D341Med (cell line): ENCODE results near the gene ZC3H11A.
"Not testable (repeated sequence)": the region's sequence is repeated elsewhere in the genome, so short reads cannot be mapped to it uniquely, and the experiment has no call there.

Source experiments
- DNase-seq: peaks from one replicate; pipeline ENCODE4 v3.0.0; 2012; ENCODE audit warnings: low spot score

The ZC3H11A gene

DNA sequence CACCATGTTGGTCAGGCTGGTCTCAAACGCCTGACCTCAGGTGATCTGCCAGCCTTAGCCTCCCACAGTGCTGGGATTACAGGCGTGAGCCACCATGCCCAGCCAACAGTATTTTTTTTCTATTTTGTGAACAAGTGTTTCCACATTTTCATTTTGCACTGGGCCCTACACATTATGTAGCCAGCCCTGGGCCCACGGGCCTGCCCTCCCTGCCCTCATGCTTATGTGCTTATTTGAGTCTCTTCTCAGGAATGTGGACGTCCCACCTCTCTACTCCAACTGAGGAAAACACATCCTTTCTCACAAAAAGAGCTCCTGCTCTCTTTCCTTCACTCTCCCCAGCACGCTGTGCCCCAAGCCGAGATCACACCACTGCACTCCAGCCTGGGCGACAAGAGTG is 13.5 kb upstream of the ZC3H11A start:
- no peak for DNase-seq

DNA sequence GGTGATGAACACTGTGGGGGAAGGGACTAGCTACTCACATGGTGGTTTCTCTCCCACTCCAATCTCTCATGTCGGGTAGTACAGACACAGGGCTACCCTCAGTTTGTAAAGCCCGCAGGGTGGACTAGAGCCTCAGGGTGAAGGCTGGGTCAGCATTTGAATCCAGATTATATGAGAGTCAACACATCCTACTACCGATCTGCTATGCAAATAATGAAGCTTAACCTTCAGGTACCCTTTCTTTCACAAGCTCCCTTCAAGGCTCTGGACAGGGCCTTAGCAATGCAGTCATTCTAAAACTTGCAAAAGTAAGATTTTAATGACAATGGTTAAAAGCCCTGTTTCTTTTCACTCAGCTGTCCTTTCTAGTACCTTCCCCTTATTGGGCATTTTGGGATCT is 5.5 kb upstream of the ZC3H11A start:
- no peak for DNase-seq

DNA sequence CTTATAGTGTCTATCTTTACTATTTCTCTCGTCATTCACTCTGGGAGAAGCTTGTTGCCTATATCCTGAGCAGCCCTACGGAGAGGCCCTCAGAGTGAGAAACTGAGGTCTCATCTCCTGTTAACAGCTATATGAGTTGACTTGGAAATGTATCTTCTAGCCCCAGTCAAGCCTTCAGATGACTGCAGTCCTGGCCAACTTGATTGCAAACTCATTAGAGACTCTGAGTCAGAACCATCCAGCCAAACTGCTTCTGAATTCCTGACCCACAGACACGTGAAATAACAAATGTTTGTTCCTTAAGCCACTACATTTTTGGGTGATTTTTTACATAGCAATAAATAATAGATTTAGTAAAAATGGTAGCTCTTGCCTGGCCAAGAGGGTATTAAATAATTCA is 3.9 kb upstream of the ZC3H11A start:
- no peak for DNase-seq

DNA sequence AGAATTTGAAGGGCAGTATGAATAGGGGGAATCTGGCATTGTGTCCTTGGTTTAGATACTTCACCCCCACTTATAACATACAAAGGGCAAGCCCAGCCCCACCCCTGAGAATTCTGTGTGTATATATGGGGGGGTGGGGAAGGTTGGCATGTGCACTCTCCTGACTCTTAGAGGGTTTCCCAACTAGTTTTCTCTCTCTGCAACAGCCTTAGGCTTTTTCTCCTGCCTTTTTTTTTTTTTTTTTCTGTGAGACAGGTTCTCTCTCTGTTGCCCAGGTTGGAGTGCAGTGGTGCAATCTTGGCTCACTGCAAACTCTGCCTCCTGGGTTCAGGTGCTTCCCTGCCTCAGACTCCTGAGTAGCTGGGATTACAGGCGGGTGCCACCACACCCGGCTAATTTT is 2.9 kb upstream of the ZC3H11A start:
- no peak for DNase-seq

DNA sequence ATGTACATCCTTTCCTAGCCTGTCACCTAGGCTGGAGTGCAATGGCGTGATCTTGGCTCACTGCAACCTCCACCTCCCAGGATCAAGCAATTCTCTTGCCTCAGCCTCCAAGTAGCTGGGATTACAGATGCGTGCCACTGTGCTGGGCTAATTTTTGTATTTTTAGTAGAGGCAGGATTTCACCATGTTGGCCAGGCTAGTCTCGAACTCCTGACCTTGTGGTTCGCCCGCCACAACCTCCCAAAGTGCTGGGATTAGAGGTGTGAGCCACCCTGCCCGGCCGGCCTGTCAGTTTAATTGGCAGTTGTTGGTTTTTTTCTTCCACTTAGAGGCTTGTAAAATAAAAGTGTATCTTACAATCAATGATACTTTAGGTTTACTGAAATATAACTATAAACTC is 1.9 kb upstream of the ZC3H11A start:
- not testable (repeated sequence) for DNase-seq

DNA sequence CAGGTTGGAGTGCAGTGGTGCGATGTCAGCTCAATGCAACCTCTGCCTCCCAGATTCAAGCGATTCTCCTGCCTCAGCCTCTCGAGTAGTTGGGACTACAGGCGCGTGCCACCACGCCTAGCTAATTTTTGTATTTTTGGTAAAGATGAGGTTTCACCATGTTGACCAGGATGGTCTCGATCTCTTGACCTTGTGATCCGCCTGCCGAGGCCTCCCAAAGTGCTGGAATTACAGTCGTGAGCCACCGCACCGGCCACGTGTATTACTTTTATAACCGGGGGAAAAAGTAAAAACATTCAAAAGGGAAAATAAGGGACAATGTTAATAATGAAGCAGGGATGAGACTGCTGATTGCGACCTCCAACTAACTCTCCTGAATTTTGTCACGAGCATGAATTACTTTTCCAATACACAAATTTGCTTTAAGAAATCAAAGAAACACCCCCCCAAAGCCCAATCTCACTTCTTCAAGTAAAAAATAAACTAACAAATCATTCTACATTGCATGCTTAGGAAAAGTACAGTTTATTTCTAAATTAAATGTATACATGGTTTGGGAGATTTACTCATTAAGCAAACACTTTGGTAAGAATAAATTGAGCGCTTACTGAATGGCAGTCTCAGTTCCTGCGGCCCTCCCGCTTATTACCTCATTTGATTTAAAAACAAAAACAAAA is 521 bp upstream of the ZC3H11A start:
- no peak for DNase-seq

DNA sequence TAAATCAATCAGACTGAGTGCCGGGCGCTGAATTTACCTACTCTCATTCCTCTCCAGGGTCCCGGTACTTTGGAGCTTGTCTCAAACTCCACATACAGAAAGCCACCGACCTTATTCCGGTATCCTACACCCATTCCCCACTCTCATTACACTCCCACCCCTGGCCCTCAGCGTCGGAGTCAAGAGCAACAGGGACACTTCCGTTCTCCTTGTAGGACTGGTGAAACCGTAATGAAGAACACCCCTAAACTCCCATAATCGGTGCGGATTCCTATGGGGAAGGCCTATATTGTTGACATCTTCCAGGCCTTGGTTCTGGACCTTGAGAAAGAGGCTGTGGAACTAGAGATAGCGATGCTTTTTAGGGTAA is 798 bp downstream of the ZC3H11A start:
- DNase-seq = peak; percentile 31

DNA sequence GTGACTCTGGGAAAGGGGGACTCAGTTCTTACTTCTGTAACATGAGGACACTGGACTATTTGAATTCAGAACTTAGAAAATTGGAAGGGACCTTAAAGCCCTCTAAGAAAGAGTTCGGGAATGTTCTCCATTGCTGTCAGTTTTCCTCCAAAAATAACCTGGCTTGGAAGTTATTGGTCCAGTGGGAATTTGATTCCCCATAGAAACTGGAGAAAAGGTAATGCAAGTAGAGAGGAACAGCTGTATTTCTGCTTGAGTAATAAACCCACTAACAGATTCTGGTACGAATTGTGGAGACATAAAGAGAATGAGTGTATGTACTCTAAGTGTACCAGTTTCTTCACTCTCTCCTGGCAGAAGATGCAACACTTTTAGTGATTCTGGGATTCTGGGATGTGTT is 1.8 kb downstream of the ZC3H11A start:
- DNase-seq = no peak

DNA sequence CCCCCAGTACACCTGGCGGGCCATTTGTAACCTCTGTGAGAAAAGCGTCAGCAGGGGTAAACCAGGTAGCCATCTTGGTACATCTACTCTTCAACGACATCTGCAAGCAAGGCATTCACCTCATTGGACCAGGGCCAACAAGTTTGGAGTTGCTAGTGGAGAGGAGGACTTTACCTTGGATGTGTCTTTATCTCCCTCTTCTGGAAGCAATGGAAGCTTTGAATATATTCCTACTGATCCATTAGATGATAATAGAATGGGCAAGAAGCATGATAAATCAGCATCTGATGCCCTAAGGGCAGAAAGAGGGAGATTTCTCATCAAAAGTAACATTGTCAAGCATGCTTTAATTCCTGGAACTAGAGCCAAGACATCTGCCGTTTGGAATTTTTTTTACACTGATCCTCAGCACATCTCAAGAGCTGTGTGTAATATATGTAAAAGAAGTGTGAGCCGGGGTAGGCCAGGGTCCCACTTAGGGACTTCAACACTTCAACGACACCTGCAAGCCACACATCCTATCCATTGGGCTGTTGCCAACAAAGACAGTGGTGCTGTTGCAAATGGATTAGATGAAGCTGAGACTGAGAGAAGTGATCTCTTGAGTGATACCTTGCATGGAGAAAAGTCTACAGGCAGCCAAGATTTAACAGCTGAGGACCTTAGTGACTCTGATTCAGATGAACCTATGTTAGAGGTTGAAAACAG is 2.7 kb downstream of the ZC3H11A start:
- DNase-seq = no peak

DNA sequence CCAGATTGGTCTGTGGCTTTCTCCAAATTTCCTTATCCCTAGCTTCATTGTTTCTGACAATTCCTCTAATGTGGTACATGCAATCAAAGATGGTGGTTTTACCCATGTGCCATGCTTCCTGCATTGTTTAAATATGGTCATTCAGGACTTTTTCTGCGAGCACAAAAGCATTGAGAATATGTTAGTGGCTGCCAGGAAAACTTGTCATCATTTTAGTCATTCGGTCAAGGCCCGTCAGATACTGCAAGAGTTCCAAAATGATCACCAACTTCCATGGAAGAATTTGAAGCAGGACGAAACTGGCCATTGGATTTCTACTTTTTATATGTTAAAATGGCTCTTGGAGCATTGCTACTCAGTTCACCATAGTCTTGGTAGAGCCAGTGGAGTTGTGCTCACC is 3.7 kb downstream of the ZC3H11A start:
- DNase-seq = no peak

DNA sequence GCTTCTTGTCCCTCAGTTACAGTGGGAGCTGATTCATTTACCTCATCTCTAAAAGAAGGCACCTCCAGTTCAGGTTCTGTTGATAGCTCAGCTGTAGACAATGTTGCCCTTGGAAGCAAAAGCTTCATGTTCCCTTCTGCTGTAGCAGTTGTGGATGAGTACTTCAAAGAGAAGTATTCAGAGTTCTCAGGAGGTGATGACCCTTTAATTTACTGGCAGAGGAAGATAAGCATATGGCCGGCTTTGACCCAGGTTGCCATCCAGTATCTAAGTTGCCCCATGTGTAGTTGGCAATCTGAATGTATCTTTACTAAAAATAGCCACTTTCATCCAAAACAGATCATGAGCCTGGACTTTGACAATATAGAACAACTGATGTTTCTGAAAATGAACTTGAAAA is 4.5 kb downstream of the ZC3H11A start:
- DNase-seq = no peak

DNA sequence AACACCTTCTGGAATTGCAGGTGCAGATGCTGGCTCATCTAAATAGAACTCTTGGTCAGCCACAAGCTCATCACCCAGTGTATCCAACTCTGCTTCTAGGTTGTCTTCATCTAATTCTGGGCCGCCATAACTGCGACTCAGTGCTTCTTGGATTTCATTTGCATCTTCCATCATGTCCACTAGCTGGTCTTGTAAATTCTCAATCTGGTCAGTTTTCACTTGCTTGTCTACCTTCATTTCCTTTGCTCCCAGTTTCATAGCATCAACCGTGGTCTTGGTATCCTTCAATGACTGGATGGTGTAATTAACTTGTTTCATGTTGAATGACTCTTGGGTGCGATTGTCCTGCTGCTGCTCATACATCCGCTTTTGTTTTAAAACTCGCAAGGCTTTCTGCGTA is 10.3 kb downstream of the ZC3H11A start:
- DNase-seq = no peak

DNA sequence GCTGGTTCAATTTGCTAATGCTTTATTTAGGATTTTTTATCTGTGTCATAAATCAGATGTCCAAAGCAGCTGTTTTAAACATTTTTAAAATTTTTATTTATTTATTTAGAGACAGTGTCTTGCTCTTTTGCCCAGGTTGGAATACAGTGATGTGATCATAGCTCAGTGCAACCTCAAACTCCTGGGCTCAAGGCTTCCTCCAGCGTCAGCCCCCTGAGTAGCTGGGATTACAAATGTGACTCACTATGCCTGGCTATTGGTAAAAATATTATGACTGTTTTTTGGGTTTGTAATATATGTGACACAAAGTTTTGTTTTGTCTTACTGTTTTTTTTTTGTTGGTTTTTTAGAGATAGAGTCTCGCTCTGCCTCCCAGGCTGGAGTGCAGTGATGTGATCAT is 11.8 kb downstream of the ZC3H11A start:
- no peak for DNase-seq

DNA sequence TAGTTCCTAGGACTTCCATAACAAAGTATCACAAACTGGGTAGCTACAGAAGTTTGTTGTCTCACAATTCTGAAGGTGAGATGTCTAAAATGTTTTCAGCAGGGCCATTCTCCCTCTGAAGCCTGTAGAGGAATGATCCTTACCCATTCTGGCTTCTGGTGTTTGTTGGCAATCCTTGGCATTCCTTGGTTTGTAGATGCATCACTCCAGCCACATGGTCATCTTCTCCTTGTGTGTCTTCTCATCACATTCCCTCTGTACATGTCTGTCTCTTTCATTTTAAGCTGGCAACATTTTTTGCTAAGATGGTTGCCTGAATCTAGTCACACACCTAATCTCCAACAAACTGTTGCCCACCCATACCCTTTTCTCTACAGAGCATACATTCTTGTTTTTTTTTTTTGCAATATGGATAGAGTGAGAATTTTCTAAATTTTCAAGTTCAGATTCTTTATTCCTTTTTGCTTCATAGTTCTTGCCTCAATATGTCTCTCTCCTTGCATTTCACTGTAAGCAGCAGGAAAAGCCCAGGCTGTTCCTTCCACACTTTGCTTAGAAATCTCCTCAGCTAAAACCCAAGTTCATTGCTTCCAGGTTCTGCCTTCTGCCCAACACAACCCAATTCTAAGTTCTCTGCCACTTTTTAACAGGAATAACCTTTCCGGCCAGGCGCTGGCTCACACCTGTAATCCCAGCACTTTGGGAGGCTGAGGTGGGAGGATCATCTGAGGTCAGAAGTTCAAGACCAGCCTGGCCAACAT is 18.3 kb downstream of the ZC3H11A start:
- DNase-seq = no peak

DNA sequence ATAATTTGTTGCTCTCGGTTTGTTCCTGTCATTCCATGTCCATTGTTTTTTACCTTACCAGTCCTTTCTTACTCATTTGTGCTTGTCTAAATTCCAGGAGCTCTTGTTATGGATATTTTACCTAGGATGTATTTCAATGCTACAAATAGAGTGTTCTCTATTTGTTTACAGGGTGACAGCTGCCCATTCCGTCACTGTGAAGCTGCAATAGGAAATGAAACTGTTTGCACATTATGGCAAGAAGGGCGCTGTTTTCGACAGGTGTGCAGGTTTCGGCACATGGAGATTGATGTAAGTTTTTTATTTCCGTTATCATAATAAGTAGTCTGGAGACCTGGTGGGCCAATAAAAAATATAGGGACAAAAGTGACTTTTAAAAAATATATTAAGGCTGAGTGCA is 23.0 kb downstream of the ZC3H11A start:
- no peak for DNase-seq

DNA sequence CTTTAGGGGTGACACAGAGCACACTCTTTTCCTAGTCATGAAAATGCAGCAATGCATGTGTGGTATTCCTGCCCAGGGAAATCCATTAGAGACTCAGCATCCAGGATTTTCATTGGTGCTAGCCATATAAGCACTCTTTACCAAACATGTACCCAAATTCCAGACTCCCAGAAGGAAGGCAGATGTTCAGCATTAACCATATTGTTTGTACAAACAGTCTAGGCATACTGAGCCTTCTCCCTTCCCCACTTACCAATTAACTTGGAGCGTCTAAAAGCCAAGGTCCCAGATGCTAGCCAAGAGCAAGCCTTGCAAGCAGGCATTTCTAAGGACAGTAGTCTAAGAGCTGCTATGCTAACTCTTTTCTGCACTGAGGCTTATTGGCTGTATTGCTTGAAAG is 27.9 kb downstream of the ZC3H11A start:
- DNase-seq = no peak

DNA sequence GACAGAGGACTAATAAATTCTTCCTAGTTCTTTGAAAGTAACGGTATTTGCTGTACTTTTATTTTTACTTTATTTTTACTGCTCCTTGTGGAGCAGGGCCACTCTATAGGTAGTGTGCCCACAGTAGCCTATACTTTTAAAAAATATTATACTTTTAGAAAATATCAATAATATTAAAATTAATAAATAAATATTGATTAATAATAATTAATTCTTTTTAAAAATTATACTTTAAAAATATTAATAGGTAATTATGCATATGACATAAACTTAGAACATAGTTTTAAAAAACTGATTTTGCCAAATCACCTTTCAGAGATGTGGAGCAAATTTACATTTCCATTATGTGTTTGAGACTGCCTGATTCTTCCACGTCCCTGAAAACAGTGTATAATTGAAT is 30.8 kb downstream of the ZC3H11A start:
- DNase-seq = no peak

DNA sequence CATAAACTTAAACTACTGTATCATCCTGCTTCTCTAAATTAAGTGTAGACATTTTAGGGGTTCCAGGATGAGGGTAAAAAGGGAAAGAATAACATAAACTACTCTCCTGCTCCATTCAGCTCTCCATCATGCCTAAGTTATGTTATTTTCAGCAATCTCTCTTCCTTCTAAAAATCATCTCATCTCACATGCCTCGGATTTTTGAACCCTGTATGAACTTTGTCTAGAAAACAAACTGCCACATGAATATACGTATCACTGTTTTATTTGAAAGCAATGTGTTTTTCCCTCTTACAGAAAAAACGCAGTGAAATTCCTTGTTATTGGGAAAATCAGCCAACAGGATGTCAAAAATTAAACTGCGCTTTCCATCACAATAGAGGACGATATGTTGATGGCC is 32.6 kb downstream of the ZC3H11A start:
- no peak for DNase-seq

DNA sequence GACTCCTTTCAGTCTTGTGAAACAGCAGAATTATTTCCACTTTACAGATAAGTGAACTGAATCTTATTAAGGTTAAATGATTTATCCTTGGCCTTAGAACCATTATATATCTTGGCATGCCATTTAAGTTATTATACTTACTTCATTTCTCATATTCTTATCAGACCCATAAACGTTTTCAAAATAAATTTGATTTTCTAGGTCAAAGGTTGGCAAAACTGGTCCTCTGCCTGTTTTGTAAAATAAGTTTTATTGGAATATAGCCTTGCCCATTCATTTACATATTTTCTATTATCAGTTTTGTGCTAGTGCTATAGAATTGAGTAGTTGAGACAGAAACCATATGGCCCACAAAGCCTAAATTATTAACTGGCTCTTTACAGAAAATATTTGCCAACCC is 33.1 kb downstream of the ZC3H11A start:
- no peak for DNase-seq

DNA sequence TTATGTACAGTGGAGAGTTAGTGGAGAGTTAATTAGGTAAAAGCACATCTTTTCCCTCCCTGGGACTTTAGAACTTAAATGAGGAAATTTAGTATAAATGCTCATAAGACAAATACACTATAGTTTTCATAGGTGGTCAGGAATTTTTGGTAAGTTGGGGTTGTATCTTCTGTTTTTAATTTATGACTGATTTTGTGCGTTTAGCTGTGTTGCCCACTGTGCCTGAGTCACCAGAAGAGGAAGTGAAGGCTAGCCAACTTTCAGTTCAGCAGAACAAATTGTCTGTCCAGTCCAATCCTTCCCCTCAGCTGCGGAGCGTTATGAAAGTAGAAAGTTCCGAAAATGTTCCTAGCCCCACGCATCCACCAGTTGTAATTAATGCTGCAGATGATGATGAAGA is 33.8 kb downstream of the ZC3H11A start:
- not testable (repeated sequence) for DNase-seq

DNA sequence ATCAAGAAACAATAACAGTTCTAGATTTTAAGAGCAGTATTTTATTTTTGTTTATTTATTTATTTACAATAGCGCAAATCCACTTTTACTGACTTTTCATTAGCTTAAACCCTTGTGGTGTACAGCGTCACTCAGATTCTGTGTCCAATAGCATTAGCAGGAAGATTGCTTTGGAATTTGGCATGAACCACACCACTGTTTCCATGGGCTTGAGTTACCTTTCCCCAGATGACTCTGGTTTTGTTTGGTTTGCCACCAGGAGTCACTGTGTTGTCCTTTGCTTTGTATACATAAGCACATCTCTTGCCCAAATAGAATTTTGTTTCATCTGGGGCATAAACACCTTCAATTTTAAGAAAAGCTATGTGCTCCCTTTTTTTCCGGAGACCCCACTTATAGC is 40.1 kb downstream of the ZC3H11A start:
- no peak for DNase-seq

DNA sequence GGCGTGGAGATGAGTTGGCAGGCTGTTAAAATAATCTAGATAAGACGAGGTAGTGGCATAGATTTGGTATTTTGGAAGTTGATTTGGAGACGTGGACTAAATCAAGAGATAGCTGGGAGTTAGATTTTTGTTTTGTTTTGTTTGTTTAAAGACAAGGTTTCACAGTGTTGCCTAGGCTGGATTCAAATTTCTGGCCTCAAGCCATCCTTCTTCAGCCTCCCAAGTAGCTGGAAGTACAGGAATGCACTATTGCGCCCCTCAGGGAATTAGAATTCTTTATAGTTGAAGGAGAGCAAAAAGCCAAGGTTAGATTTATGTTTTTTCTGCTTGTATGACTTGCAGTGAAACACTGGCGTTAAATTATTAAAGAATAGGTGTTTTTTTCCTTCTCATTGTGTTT is 43.7 kb downstream of the ZC3H11A start:
- no peak for DNase-seq

DNA sequence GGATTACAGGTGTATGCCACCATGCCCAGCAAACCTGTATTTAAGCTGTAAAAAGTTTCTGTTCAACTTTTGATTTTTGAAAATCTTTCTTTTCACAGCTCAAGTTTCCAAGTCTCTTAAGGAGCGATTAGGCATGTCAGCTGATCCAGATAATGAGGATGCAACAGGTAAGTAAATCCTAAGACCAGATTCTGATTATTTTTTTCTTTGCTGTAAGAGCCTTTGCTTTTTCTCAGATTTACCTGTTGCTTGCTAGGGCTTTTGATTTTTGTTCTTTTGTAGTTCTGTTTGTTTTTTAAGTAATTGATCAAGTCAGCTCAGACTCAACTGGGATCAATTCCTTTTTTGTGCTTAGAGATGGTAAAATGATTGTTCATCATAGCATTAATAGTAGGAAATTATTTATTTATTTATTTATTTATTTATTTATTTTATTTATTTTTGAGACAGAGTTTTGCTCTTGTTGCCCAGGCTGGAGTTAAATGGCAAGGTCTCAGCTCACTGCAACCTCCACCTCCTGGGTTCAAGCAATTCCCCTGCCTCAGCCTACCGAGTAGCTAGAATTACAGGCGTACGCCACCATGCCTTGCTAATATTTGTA is 44.9 kb downstream of the ZC3H11A start:
- DNase-seq = no peak
